Ovary (tissue), 9 donors: ENCODE measurements around the gene TOMM34. TPM values are rescaled to one million over a fixed set of nuclear protein-coding genes. Genes with fewer than 3 reads are reported as not detected.

Source experiments
- DNase-seq, 5 donors: peaks; one replicate each; pipeline ENCODE4 v3.0.0-alpha.2; 2019 to 2020
- H3K27ac ChIP-seq, 2 donors: fragments of 200-600 bp; one replicate each; pipeline versions ENCODE4 v1.5.1 to v1.8.0; 2019 to 2022
- H3K27me3 ChIP-seq: fragments of 200-600 bp; one replicate; pipeline ENCODE4 v1.8.0; 2022
- H3K36me3 ChIP-seq: fragments of 200-600 bp; sonication (generic); one replicate; pipeline ENCODE4 v1.5.1; 2019
- H3K4me1 ChIP-seq: one replicate; pipeline ENCODE4 v1.8.1; 2013; ENCODE audit warnings: mild to moderate bottlenecking, moderate library complexity; ENCODE audit not compliant: insufficient read depth
- H3K4me3 ChIP-seq: fragments of 200-600 bp; sonication (generic); one replicate; pipeline ENCODE4 v1.5.1; 2017
- H3K9me3 ChIP-seq, 2 donors: fragments of 200-600 bp in 1 of 2; sonication (generic) in 1 of 2; one replicate each; pipeline versions ENCODE4 v1.5.1 to v1.8.1; 2013 to 2019; ENCODE audit warnings: mild to moderate bottlenecking in 1 of 2, moderate library complexity in 1 of 2
- EP300 ChIP-seq: sonication (generic); formaldehyde crosslinking; IDR thresholded peaks from one replicate; pipeline ENCODE4 v1.6.1; 2017; ENCODE audit warnings: antibody characterized with exemption
- POLR2A ChIP-seq: fragments of 450-650 bp; IDR thresholded peaks from one replicate; pipeline ENCODE4 v1.6.1; 2017; ENCODE audit warnings: antibody characterized with exemption, mild to moderate bottlenecking, moderate library complexity
- WGBS, 3 donors: extraction: QIAGEN DNeasy Blood & Tissue Kit in 1 of 3; methylation state at CpG; one replicate each; pipeline versions ENCODE4 v1.1.5 to v1.1.7; 2013 to 2017; 5-methylcytosine and 5-hydroxymethylcytosine counted together
- intact Hi-C, 4 donors: fragments of 100-400 bp; cut with DNase I; formaldehyde crosslinking; loops; one replicate each; pipeline versions ENCODE4 v1.11.0 to v1.15.1; 2022 to 2023
- polyA plus RNA-seq, 2 donors: library from polyadenylated mRNA; stranded (reverse); fragments of 200-250 nt in 1 of 2; fragments of 350-450 nt in 1 of 2; fragmentation: Illumina TruSeq in 1 of 2; extraction: RNeasy Lipid Tissue Mini Kit (QIAGEN cat#74804) in 1 of 2; gene quantifications; one replicate each; pipeline ENCODE4 v1.2.3, GENCODE V29; 2013 to 2014
- total RNA-seq, 7 donors: library from RNA; depleted of rRNA in 2 of 7; stranded (reverse); fragments of >200 nt in 2 of 7; fragmentation: NEBNext Ultra II Directional in 3 of 7; extraction: Animal tissue kit (Norgen Biotek cat#: 25700) in 3 of 7; gene quantifications; one replicate each; pipeline versions ENCODE4 v1.1.0 to v1.2.4, GENCODE V29; 2016 to 2023
- TF ChIP-seq, protein P1 (sequence below), 3 donors: fragments of 450-650 bp in 2 of 3; fragments of 200-600 bp in 1 of 3; IDR thresholded peaks; one replicate each; pipeline versions ENCODE4 v1.5.1 to v1.8.0; 2016 to 2022; ENCODE audit warnings: antibody characterized with exemption in 3 of 3, mild to moderate bottlenecking in 1 of 3
- donor health status: DM: no; HTN: no; CAD: no; lungs with moderate emphysema.
- donor health status: DM: no; HTN: no; CAD: no.
- donor health status: Bipolar disorder and iron deficiency.
- donor health status: DM: yes; HTN: yes; CAD: no.
- donor health status: DM: no; HTN: no; CAD: no.
- donor health status: DM: yes; HTN: yes; CAD: no.

The TOMM34 gene
- total and polyA plus RNA-seq, 9 donors, result 12.3 to 60.7 (median 26.2) TPM

DNA sequence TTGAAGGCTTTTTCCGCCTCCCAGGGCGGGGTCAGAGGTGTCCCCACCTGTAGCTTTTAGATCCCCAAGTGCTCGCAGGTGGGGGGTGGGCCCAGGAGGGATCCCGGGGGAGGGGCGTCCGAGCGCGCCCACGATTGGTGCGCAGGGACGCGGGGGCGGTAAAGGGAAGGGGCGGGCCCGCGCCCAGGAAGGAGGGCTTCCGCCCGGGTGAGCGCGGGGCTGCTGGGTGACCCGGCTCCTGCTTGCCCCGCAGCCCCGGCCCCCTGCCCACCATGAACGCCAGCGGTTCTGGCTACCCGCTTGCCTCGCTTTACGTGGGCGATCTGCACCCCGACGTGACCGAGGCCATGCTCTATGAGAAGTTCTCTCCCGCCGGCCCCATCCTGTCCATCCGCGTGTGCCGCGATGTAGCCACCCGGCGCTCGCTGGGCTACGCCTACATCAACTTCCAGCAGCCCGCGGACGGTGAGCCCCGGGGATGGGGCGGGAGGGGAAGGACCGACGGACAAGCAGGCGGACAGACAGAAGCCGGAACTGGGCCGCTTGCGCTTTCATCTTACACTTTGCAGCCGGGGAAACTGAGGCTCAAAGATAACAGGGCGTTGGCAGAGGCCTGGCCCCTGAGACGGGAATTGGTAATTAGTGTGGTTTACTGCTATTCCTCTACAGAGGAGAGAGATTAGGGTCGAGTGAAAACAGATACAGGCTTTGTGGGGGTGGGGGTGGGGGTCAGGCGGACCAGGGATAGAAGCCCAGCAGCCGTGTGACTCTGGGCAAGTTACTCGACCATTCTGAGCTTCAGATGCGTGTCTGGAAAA is 50.1 kb downstream of the TOMM34 start, which contains the start of gene PABPC1L:
Gene PABPC1L, plus strand, starts transcription at position 189 of the 818 bp plus-strand sequence. Its CDS starts 84 bp downstream, at position 273.
- H3K4me1 ChIP-seq, result no peaks in the 10 kb centered on the region
- no peaks in the 10 kb centered on the region for H3K27me3 ChIP-seq
- peak; percentile 51 to 77 (median 62) for DNase-seq
- H3K4me3 ChIP-seq, result peak within 1 kb of the TSS; percentile 59
- no peaks in the 10 kb centered on the region for H3K9me3 ChIP-seq
- intact Hi-C loops, result no loop called here
- no peaks in the 10 kb centered on the region for H3K36me3 ChIP-seq
- H3K27ac ChIP-seq, result no peak within 1 kb of the TSS
- 1 to 3% (median 3%) methylated on average over 36 to 61 of the region's 61 CpGs for WGBS, 3 donors
- TF ChIP-seq, protein P1, sequence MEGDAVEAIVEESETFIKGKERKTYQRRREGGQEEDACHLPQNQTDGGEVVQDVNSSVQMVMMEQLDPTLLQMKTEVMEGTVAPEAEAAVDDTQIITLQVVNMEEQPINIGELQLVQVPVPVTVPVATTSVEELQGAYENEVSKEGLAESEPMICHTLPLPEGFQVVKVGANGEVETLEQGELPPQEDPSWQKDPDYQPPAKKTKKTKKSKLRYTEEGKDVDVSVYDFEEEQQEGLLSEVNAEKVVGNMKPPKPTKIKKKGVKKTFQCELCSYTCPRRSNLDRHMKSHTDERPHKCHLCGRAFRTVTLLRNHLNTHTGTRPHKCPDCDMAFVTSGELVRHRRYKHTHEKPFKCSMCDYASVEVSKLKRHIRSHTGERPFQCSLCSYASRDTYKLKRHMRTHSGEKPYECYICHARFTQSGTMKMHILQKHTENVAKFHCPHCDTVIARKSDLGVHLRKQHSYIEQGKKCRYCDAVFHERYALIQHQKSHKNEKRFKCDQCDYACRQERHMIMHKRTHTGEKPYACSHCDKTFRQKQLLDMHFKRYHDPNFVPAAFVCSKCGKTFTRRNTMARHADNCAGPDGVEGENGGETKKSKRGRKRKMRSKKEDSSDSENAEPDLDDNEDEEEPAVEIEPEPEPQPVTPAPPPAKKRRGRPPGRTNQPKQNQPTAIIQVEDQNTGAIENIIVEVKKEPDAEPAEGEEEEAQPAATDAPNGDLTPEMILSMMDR (IDR thresholded peaks at IDR 0.05), result no peak
- no peak for TF ChIP-seq EP300
- no peak for TF ChIP-seq POLR2A

DNA sequence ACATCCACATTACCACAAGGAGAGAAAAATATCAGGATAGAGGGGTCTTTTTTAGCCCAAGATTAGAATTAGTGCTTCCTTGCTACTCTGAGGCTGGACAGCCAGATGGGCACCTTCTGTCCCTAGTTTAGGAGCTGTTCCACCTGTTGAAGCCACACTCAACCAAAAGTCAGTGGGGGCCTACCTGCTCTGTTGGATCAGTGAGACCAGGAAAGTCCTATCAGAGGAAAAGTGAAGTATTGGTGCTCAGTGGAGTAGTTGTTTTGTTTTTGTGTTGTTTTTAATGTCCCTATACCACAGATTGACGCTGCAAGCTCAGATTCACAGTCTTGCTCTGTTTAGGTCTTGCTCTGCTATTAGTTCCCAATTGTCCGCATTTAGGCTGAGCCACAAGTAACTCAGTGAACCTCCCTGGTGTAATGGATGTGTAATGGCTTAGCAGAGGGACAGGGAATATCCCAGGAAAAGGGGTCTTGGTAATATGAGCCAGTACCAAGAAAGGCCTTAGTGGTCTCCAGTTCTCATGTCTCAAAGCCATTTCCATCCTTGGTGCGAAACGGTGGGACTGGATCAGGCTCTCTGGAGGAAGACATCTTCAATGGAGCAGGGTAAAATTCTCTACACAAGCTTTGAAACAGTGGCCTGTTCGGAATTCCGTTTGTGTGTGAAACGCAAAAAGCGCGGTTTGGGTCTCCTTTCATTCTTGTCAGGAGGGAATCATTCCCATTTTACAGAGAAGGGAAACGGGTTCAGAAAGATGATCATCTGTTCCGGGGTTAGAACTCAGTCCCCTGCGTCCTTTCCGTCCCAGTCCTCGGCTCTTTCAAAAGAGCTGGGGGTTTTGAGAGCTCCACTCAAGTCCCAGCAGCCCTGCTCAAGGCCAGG is 51.0 kb downstream of the TOMM34 start:
- no peak for DNase-seq
- intact Hi-C loops, result no loop called here
- H3K27me3 ChIP-seq, result no peaks in the 10 kb centered on the region
- no peaks in the 10 kb centered on the region for H3K4me1 ChIP-seq
- no peaks in the 10 kb centered on the region for H3K36me3 ChIP-seq
- no peak overlapping the region for H3K27ac ChIP-seq
- 18 to 26% (median 22%) methylated on average over 14 of the region's 14 CpGs for WGBS, 3 donors
- TF ChIP-seq, protein P1 (IDR thresholded peaks at IDR 0.05), result no peak
- TF ChIP-seq POLR2A, result no peak
- TF ChIP-seq EP300, result no peak
- peak overlapping the region; percentile 59 for H3K4me3 ChIP-seq
- no peaks in the 10 kb centered on the region for H3K9me3 ChIP-seq

DNA sequence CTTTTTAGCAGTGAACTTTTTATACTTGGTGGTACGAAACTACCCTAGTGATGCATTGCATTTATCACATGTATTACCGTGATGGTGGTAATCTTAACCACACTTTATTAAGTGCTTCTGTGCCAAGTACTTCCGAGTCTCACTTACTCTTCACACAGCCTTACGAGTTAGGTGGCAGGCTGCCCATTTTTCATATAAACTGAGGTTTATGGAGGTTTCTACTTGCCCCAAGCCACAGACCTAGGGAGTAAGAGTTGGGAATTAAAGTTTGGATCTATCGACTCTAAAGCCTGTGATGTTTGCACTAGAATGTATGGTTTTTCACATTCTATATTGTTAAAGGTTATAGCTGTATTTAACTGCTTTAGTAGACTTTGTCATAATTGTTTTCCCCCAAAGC is 55.8 kb downstream of the TOMM34 start:
- Histone ChIP-seq H3K36me3 (no peaks in the 10 kb centered on the region), H3K4me3 (no peak overlapping the region), H3K27me3 (no peaks in the 10 kb centered on the region), H3K27ac (no peak overlapping the region), H3K9me3 (no peaks in the 10 kb centered on the region), H3K4me1 (no peaks in the 10 kb centered on the region)
- intact Hi-C loops, result no loop called here
- WGBS, 3 donors, result 79 to 88% (median 85%) methylated on average over 5 of the region's 5 CpGs
- no peak for TF ChIP-seq EP300
- no peak for TF ChIP-seq POLR2A
- no peak for DNase-seq

DNA sequence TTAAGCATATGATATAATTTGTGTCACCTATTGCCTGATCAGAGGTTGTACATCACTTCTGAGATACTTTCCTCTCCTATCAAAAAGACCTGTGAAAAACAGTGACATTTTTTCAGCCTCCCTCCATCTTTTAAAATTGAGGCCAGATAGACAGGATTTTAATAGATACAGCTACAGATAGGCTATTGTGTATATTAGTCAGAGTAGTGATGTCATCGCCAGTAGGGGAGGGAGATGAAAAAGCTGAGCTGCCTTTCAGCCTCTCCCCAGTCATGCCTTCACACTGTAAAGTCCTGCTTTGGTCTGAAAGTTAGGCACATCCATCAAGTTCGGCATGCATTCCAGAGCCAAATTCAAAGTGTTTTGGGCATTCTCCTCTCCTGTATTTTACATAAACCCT is 58.2 kb downstream of the TOMM34 start:
- Histone ChIP-seq H3K27ac (no peak overlapping the region), H3K36me3 (no peaks in the 10 kb centered on the region), H3K4me3 (no peak overlapping the region), H3K27me3 (no peaks in the 10 kb centered on the region), H3K4me1 (no peaks in the 10 kb centered on the region), H3K9me3 (no peaks in the 10 kb centered on the region)
- no peak for DNase-seq
- 85 to 91% (median 89%) methylated on average over 2 of the region's 2 CpGs for WGBS, 3 donors
- TF ChIP-seq EP300 (no peak), POLR2A (no peak)
- TF ChIP-seq, protein P1 (IDR thresholded peaks at IDR 0.05), result no peak
- intact Hi-C loops, result no loop called here
